Urinary bladder (tissue), 4 donors: ENCODE measurements around the gene ATL2. TPM values are rescaled to one million over a fixed set of nuclear protein-coding genes. Genes with fewer than 3 reads are reported as not detected.

Experiments used
- DNase-seq: peaks from one replicate; pipeline ENCODE4 v3.0.0-alpha.2; 2015; ENCODE audit errors: extremely low spot score
- H3K27ac ChIP-seq: one replicate; pipeline ENCODE4 v1.5.1; 2013; ENCODE audit warnings: low read depth, mild to moderate bottlenecking, moderate library complexity
- H3K36me3 ChIP-seq: one replicate; pipeline ENCODE4 v1.6.1; 2013; ENCODE audit warnings: mild to moderate bottlenecking, moderate library complexity; ENCODE audit not compliant: insufficient read depth
- H3K4me1 ChIP-seq: one replicate; pipeline ENCODE4 v1.6.1; 2013; ENCODE audit warnings: mild to moderate bottlenecking, moderate library complexity; ENCODE audit not compliant: insufficient read depth
- H3K4me3 ChIP-seq: one replicate; pipeline ENCODE4 v1.5.1; 2013; ENCODE audit warnings: low read depth, low read length
- WGBS: extraction: QIAGEN DNeasy Blood & Tissue Kit; methylation state at CpG from one replicate; pipeline ENCODE4 v1.1.7; 2013; 5-methylcytosine and 5-hydroxymethylcytosine counted together
- polyA plus RNA-seq: library from polyadenylated mRNA; stranded (reverse); fragments of 200-250 nt; gene quantifications from one replicate; pipeline ENCODE4 v1.2.3, GENCODE V29; 2013
- total RNA-seq: library from RNA; depleted of rRNA; stranded (reverse); fragments of >200 nt; gene quantifications from one replicate; pipeline ENCODE4 v1.2.3, GENCODE V29; 2014
- donor health status: healthy with polysubstance abuse.
- donor health status: healthy.

Gene ATL2
- total and polyA plus RNA-seq, 2 donors: 72.7 to 103 TPM

- WGBS: 96% methylated on average over 5 of the region's 5 CpGs
- peaks cover 1% of the 10 kb centered on the region for H3K36me3 ChIP-seq
- no peak overlapping the region for H3K4me3 ChIP-seq
- DNase-seq: no peak
- H3K4me1 ChIP-seq: no peaks in the 10 kb centered on the region
- H3K27ac ChIP-seq: no peak overlapping the region
Measured at GRCh38 chr2:38254796-38255195, 122.3 kb downstream of the ATL2 start.

DNA sequence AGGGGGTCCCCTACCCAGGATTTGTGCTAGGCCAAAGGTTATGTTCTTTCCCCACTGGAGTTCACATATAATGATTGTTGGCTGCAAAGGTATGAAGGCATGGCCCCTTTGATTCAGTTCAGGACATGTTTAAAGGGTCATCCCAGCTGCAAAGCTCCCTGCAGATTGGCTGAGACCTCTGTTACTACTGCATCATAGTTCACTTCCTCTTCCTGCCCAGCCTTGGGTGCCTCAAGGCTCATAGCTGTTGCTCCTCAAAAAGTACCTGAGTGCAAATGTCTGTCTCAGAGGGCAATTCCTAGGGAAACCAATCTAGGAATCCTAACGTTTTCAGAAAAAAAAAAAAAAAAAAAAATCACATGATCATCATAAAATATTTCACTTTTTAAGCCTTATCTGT is 125.1 kb downstream of the ATL2 start:
- H3K4me3 ChIP-seq: no peak overlapping the region
- H3K36me3 ChIP-seq: peaks cover 1% of the 10 kb centered on the region
- DNase-seq: no peak
- no peak overlapping the region for H3K27ac ChIP-seq
- H3K4me1 ChIP-seq: no peaks in the 10 kb centered on the region
- WGBS: 44% methylated on average over 1 of the region's 1 CpG

DNA sequence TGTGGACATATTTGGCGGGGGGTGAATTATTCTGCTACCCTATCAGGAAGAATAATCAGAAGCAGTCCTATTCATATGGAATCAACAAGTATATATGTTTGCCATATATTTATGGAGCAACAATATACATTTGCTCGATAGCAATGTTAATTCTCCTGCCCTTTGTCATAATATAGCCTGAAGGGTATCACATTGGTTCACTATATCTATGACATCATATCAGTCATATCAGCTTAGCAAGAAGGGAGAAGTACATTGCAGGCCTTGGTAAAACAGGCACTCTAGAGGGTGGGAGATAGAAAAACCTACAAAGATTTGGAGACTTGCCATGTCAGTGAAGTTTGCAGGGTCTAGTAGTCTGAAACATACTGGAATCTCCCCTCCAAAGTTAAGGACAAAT is 128.4 kb downstream of the ATL2 start:
- WGBS: 84% methylated on average over 2 of the region's 2 CpGs
- H3K27ac ChIP-seq: no peak overlapping the region

GRCh38 chr2:38248255-38248654 is 128.8 kb downstream of the ATL2 start:
- Histone ChIP-seq H3K27ac (no peak overlapping the region), H3K4me1 (no peaks in the 10 kb centered on the region), H3K36me3 (peaks cover 1% of the 10 kb centered on the region), H3K4me3 (no peak overlapping the region)
- 72% methylated on average over 4 of the region's 4 CpGs for WGBS
- DNase-seq: peak; percentile 21

More for the DNA sequence above, 128.4 kb downstream of the ATL2 start:
- peaks cover 1% of the 10 kb centered on the region for H3K36me3 ChIP-seq
- no peak for DNase-seq
- no peak overlapping the region for H3K4me3 ChIP-seq
- H3K4me1 ChIP-seq: no peaks in the 10 kb centered on the region

DNA sequence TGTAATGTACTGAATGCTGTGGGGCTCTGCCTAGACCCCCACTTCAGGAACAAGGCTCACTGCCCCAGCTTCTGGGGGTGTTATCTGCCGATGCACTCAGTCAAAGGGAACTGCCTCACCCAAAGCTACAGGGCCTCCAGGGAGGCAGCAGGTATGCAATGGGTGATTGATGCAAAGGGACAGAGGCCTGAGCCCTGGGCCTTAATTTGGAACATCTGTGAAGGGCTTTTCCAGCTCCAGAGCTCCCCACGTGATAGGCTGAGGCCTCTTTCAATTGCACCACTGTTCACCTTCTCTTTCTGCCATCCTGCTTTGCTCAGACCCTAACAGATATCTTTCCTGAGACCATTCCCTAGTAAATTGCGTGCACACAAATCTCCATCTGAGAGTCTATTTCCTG is 131.0 kb downstream of the ATL2 start:
- 89% methylated on average over 3 of the region's 3 CpGs for WGBS
- DNase-seq: no peak
- Histone ChIP-seq H3K4me3 (no peak overlapping the region), H3K27ac (no peak overlapping the region), H3K36me3 (no peaks in the 10 kb centered on the region), H3K4me1 (no peaks in the 10 kb centered on the region)

GRCh38 chr2:38245114-38245641 is 131.9 kb downstream of the ATL2 start:
- no peak overlapping the region for H3K27ac ChIP-seq
- DNase-seq: no peak
- H3K4me1 ChIP-seq: no peaks in the 10 kb centered on the region
- 78% methylated on average over 5 of the region's 5 CpGs for WGBS
- no peaks in the 10 kb centered on the region for H3K36me3 ChIP-seq
- no peak overlapping the region for H3K4me3 ChIP-seq

DNA sequence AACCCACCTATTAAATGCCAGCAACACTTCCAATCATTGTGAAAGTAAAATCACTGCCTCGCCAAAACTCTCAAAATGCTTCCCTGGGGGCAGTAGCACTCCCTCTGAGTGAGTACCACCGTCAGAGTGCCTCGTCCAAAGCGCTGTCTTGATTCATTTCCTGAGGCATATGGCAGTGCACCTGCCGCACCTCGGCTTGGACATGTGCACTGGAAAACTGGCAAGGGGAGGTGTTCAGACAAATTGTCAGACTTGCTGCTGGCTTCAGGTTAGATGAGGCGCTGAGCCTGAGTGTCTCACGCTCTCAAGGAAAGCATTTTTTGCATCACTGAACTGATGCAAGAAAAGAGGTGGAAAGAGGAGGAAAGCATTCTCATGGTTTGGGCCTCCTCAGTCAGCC is 132.8 kb downstream of the ATL2 start:
- no peak for DNase-seq
- 91% methylated on average over 8 of the region's 8 CpGs for WGBS
- Histone ChIP-seq H3K4me1 (no peaks in the 10 kb centered on the region), H3K27ac (no peak overlapping the region), H3K36me3 (no peaks in the 10 kb centered on the region), H3K4me3 (no peak overlapping the region)

Other genes starting within 250 kb of the ATL2 start
- gene HNRNPLL, start 225.7 kb upstream of the ATL2 start, total RNA-seq: 106 TPM
- gene HNRNPLL, start 225.7 kb upstream of the ATL2 start, polyA plus RNA-seq: 28.4 TPM